HUES6 (cell line): ENCODE results near the gene IL5.
"Not testable (repeated sequence)": the region's sequence is repeated elsewhere in the genome, so short reads cannot be mapped to it uniquely, and the experiment has no call there.

Source experiments
- H3K27ac ChIP-seq: 2 replicates; pipeline ENCODE4 v1.7.0; 2013; ENCODE audit warnings: low read depth, mild to moderate bottlenecking, low read length, inconsistent platforms
- H3K27me3 ChIP-seq: 2 replicates; pipeline ENCODE4 v1.6.1; 2013; ENCODE audit warnings: low read length; ENCODE audit not compliant: control insufficient read depth, insufficient read depth
- H3K36me3 ChIP-seq: 2 replicates; pipeline ENCODE4 v1.6.1; 2013; ENCODE audit warnings: low read length; ENCODE audit not compliant: control insufficient read depth, insufficient read depth
- H3K4me1 ChIP-seq: 2 replicates; pipeline ENCODE4 v1.6.1; 2013; ENCODE audit warnings: low read length; ENCODE audit not compliant: control insufficient read depth, insufficient read depth
- H3K4me3 ChIP-seq: 2 replicates; pipeline ENCODE4 v1.5.1; 2013; ENCODE audit warnings: low read depth, low read length
- H3K9ac ChIP-seq: one replicate; pipeline ENCODE4 v1.6.1; 2013; ENCODE audit warnings: mild to moderate bottlenecking, low read length
- H3K9me3 ChIP-seq: 2 replicates; pipeline ENCODE4 v1.6.1; 2013; ENCODE audit warnings: low read depth, low read length; ENCODE audit not compliant: control insufficient read depth, insufficient read depth

The IL5 gene

DNA sequence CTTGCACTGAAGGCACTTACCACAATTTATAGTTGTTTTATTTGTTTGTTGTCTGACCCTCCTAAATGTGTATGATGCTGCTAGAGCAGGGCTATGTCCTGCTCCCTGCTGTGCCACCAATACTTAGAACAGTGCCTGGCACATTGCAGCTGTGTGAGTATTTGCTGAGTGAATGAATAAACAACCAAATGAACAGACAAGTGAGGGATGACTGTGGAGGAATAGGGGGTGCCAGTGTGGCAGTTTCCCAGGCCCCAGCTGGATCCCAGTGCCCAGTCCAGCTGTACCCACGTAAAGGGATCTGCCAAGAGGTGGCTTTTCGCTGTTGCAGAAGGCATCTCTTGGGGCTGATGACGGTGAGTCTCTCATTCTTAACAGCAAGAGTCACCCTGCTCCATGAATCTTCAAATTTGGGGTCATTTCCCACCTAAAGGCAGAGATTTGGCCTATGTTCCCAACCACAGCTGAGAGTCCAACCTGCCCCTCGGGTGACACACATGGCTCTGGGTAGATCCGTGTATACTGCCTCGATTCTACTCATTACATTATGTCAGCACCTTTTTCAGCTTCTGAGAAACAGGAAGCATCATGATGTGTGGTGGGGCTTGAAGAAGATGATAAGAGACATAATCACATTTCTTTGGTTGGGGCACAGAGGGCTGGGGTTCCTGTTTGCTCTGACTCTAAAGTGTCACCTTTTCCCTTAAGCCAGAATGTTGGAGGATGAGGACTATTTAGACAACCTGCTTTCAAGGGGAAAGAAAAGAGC lies 14.3 kb downstream of the IL5 start:
- H3K9me3 ChIP-seq, result no peaks in the 10 kb centered on the region
- H3K4me1 ChIP-seq, result peaks cover 2% of the 10 kb centered on the region; the same call in 1 of the 2 replicates
- no peak overlapping the region for H3K9ac ChIP-seq
- no peak overlapping the region for H3K4me3 ChIP-seq
- no peak overlapping the region for H3K27ac ChIP-seq
- H3K36me3 ChIP-seq, result no peaks in the 10 kb centered on the region
- no peaks in the 10 kb centered on the region; the same call in 1 of the 2 replicates for H3K27me3 ChIP-seq

DNA sequence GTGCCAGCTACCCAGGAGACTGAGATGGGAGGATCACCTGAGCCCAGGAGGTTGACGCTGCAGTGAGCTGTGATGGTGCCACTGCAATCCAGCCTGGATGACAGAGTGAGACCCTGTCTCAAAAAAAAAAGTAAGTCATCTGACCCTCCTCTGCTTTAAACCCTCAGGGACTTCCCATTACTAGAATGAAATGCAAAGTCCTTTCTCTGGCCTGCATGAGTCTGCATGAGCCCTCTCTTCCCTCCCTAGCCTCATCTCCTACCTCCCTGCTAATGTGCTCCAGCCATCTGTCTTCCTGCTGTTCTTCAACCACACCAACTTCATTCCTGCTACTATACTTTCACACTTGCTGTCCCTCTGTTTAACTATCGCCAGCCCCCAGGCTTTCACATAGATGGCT lies 15.3 kb downstream of the IL5 start:
- no peak overlapping the region for H3K4me3 ChIP-seq
- no peak overlapping the region for H3K27ac ChIP-seq
- peaks cover 2% of the 10 kb centered on the region; the same call in 1 of the 2 replicates for H3K4me1 ChIP-seq
- no peaks in the 10 kb centered on the region for H3K9me3 ChIP-seq
- no peaks in the 10 kb centered on the region for H3K36me3 ChIP-seq
- no peaks in the 10 kb centered on the region; the same call in 1 of the 2 replicates for H3K27me3 ChIP-seq
- no peak overlapping the region for H3K9ac ChIP-seq

DNA sequence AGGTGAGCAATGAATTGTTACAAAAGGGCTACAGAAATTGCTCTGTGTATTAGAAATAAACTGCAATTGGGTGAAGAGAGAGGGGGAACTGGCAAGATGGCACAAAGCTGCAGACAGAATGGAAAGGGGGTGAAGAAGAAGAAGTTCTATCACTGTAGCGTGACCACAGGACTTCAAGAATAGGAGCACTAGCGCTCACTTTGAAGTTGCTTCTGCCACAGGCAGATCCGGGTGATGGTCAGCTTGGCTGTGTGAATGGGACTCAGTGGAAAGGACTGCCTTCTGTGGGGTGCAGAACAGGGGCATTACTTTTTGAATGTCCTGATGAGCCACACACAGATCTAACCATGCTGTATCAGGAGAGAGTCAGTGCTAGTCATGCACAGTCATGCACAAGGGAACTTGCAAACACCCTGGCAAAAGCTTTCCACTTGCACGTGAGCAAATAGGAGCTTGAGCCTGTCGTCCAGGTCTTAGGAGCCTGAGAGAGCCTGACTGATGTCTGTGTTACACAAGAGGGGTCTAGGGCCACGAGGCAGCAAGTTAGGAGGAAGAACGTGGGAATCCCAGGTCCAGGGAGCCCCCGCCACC lies 16.3 kb downstream of the IL5 start:
- no peak overlapping the region for H3K27ac ChIP-seq
- H3K9ac ChIP-seq, result no peak overlapping the region
- peaks cover 2% of the 10 kb centered on the region; the same call in 1 of the 2 replicates for H3K4me1 ChIP-seq
- no peaks in the 10 kb centered on the region for H3K9me3 ChIP-seq
- no peaks in the 10 kb centered on the region for H3K36me3 ChIP-seq
- no peaks in the 10 kb centered on the region for H3K27me3 ChIP-seq
- 0 out of 2 replicates have a peak overlapping the region, but pooled peaks have one; percentile 52 for H3K4me3 ChIP-seq

DNA sequence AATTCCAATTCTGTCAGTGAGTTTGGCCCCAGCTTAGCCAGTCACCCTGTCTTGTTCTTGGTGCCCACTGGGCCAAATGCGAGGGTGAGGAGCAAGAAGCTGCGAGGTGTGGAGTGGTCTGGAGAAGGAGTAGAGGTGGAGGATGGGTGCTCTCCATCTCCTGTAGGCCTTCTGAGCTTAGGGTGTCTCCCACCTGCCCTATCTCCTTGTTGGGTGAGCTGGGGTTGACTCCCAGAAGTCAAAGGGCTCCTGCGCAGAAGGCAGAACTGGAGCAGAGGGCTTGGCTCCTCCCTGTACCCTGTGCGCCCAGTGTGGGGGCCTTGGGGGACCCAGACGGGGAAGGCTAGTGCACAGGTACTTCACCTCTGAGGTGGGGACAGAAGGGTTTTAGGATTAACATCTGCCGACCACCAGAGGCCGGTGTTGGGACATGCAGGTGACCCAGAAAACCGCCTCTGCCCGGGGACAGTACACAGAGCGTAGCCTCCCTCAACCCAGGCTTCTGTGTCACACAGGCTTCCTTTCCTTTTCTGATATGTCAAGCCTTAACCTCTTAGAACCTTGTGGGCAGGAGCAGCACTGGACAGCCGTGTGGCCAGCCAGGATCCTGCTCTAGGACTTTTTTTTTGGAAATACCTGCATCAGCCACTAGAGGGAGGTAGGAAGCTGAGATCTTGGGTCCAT lies 16.9 kb downstream of the IL5 start:
- Histone ChIP-seq H3K36me3 (no peaks in the 10 kb centered on the region), H3K4me1 (peaks cover 2% of the 10 kb centered on the region; the same call in 1 of the 2 replicates), H3K27ac (no peak overlapping the region), H3K27me3 (no peaks in the 10 kb centered on the region), H3K9me3 (0 out of 2 replicates have a peak, but pooled peaks cover 2% of the 10 kb centered on the region), H3K9ac (no peak overlapping the region), H3K4me3 (peak overlapping the region; percentile 52)

DNA sequence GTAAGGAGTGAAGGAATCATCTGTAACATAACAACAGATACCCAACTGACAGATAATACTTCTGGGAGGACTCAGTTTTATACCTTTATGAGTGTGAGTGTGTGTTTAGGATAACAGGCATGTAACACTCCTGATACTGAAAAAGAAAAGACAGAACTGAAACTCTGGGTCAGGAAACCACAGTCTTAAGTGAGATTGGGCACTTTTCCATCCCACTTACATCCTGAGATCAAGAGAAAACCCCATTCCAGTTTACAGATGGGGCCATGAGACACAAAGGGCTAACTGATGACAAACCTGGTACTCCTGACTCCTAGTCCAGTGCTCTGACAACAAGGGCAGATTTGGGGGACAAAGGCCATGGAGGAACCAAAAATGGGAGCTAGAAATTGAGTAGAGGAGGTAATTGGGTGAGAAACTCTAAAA lies 18.0 kb downstream of the IL5 start:
- Histone ChIP-seq H3K36me3 (no peaks in the 10 kb centered on the region), H3K4me1 (peaks cover 2% of the 10 kb centered on the region; the same call in 1 of the 2 replicates), H3K4me3 (no peak overlapping the region), H3K9me3 (peaks cover 4% of the 10 kb centered on the region; the same call in 1 of the 2 replicates), H3K27ac (no peak overlapping the region), H3K9ac (no peak overlapping the region), H3K27me3 (no peaks in the 10 kb centered on the region)

DNA sequence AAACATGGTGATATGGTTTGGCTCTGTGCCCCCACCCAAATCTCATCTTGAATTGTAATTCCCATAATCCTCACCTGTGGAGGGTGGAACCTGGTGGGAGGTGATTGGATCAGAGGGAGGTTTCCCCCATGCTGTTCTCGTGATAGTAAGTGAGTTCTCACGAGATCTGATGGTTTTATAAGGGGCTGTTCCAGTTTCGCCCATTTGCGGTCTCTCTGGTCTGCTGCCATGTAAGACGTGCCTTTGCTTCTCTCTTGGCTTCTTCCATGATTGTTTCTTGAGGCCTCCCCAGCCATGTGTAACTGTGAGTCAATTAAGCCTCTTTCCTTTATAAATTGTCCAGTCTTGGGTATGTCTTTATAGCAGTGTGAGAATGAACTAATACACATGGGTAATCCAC lies 18.4 kb downstream of the IL5 start:
- H3K9me3 ChIP-seq, H3K9ac ChIP-seq, H3K36me3 ChIP-seq, H3K27ac ChIP-seq, H3K4me3 ChIP-seq, H3K4me1 ChIP-seq, H3K27me3 ChIP-seq: not testable (repeated sequence)

DNA sequence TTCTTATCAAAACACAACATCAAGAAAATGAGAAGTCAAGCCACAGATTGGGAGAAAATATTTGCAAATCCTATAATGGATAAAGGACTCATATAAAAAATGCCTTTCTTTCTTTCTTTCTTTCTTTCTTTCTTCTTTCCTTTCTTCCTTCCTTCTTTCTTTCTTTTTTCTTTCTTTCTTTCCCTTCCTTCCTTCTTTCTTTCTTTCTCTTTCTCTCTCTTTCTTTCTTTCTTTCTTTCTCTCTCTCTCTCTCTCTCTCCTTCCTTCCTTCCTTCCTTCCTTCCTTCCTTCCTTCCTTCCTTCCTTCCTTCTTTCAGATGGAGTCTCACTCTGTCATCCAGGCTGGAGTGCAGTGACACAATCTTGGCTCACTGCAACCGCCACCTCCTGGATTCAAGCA lies 21.3 kb downstream of the IL5 start:
- H3K9me3 ChIP-seq, H3K4me1 ChIP-seq, H3K4me3 ChIP-seq, H3K27ac ChIP-seq, H3K36me3 ChIP-seq, H3K27me3 ChIP-seq, H3K9ac ChIP-seq: not testable (repeated sequence)

DNA sequence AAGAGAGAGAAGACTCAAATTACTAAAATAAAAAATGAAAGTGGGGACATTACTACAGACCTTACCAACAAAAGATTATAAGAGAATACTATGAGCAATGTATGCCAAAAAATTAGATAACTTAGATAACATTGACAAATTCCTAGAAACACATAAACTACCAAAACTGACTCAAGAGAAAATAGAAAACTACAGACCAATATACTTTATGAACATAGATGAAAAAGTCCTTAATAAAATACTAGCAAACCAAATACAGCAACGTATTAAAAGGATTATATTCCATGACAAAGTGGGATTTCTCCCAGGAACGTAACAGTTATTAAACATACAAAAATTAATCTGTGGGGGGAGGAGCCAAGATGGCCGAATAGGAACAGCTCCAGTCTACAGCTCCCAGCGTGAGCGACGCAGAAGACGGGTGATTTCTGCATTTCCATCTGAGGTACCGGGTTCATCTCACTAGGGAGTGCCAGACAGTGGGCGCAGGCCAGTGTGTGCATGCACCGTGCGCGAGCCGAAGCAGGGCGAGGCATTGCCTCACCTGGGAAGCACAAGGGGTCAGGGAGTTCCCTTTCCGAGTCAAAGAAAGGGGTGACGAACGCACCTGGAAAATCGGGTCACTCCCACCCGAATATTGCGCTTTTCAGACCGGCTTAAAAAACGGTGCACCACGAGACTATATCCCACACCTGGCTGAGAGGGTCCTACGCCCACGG lies 29.5 kb downstream of the IL5 start:
- not testable (repeated sequence) for H3K36me3 ChIP-seq, H3K27me3 ChIP-seq, H3K4me1 ChIP-seq, H3K9ac ChIP-seq, H3K27ac ChIP-seq
- H3K4me3 ChIP-seq, result peak overlapping the region; percentile 5; the same call in 1 of the 2 replicates
- peaks cover 15% of the 10 kb centered on the region for H3K9me3 ChIP-seq

DNA sequence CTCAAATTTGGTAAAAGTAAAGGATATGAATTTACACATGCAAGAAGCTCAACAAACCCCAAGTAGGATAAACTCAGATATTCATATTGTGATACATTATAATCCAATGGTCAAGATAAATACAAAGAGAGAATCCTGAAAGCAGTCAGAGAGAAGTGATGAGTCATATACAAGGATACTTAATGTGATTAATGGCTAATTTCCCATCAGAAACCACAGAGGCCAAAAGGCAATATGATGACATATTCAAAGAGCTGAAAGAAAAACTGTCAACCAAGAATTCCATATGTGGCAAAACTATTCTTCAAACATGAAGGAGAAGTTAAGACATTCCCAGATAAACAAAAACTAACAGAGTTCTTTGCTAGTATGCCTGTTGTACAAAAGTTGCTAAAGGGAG lies 33.2 kb downstream of the IL5 start:
- no peaks in the 10 kb centered on the region for H3K4me1 ChIP-seq

DNA sequence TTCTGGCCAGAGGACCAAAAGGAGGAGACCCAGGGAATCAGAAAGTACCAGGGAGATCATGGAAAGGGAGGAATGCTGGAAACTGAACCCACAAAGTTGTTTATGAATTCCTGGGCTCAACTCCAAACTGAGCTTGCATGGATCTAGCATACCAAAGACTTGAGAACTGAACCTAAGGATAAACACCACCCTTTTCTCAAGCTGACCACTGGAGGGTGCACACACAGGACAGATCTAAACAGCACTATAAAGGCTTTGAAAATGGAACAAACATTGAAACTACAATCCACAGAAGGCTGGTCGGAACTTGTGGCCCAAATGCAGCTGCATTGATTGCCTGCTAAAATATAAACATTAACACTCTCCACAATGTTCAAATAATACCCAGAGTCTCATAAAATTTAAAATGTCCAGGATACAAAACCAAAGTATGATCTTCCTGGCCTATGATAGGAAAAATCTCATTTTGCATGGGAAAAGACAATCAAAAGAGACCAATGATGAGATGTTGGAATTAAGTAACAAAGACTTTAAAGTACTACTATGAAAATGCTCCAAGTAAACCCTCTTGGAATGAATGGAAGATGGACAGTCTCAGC lies 37.1 kb downstream of the IL5 start:
- H3K27me3 ChIP-seq, result no peaks in the 10 kb centered on the region
- no peak overlapping the region for H3K4me3 ChIP-seq
- no peak overlapping the region for H3K9ac ChIP-seq
- peaks cover 5% of the 10 kb centered on the region; the same call in 1 of the 2 replicates for H3K9me3 ChIP-seq
- H3K27ac ChIP-seq, result no peak overlapping the region
- no peaks in the 10 kb centered on the region for H3K4me1 ChIP-seq
- no peaks in the 10 kb centered on the region for H3K36me3 ChIP-seq

More for the DNA sequence above, 33.2 kb downstream of the IL5 start:
- Histone ChIP-seq H3K9me3 (peaks cover 15% of the 10 kb centered on the region), H3K4me3 (no peak overlapping the region), H3K9ac (no peak overlapping the region), H3K27me3 (no peaks in the 10 kb centered on the region), H3K27ac (no peak overlapping the region), H3K36me3 (no peaks in the 10 kb centered on the region)
